B cell (primary cell): ENCODE measurements around the gene MFAP3L. TPM values are rescaled to one million over a fixed set of nuclear protein-coding genes. Genes with fewer than 3 reads are reported as not detected.

ENCODE experiments used
- ATAC-seq: fragments of 200-7000 bp; cut with Tn5 transposase; one replicate; pipeline ENCODE4 v1.10.0; 2021; ENCODE audit warnings: low read depth, mild to moderate bottlenecking, moderate number of reproducible peaks, moderate library complexity
- CTCF ChIA-PET: fragments of 350-600 bp; sonication (Branson Sonifier 250); formaldehyde crosslinking; loops from one replicate; lab custom pipeline; 2021; ENCODE audit warnings: antibody characterized with exemption, inconsistent platforms; lab: Charles Lee
- POLR2A ChIA-PET: fragments of 350-600 bp; sonication (Branson Sonifier 250); formaldehyde crosslinking; loops from one replicate; lab custom pipeline; 2021; ENCODE audit warnings: antibody characterized with exemption; lab: Charles Lee
- DNase-seq: peaks from one replicate; pipeline ENCODE4 v3.0.0; 2013
- H2AFZ ChIP-seq: 2 replicates; pipeline ENCODE4 v1.6.1; 2012; ENCODE audit warnings: mild to moderate bottlenecking, low read depth, low read length; ENCODE audit not compliant: insufficient read depth, poor library complexity, severe bottlenecking
- H3K27ac ChIP-seq, 2 donors: 1 replicate in 1 of 2; 2 replicates in 1 of 2; pipeline ENCODE4 v1.5.1; 2012 to 2013; ENCODE audit warnings: low read length in 2 of 2, mild to moderate bottlenecking in 2 of 2, moderate library complexity in 1 of 2
- H3K27me3 ChIP-seq, 4 experiments: fragments of 200-600 bp in 1 of 4; sonication (generic) in 1 of 4; replicated peaks in 1 of 4; 1 replicate in 2 of 4; 2 replicates in 2 of 4; pipeline versions ENCODE4 v1.6.1 to v1.7.0; 2013 to 2016; ENCODE audit warnings: low read length in 3 of 4, mild to moderate bottlenecking in 2 of 4, mixed read lengths in 1 of 4, moderate library complexity in 1 of 4; ENCODE audit not compliant: insufficient read depth in 4 of 4, control insufficient read depth in 3 of 4; ENCODE audit errors: control extremely low read depth in 1 of 4
- H3K36me3 ChIP-seq, 2 experiments: replicated peaks in 1 of 2; 1 replicate in 1 of 2; 2 replicates in 1 of 2; pipeline versions ENCODE4 v1.6.1 to v1.7.1; 2013; ENCODE audit warnings: low read length in 1 of 2; ENCODE audit not compliant: insufficient read depth in 2 of 2, control insufficient read depth in 1 of 2; ENCODE audit errors: control extremely low read depth in 1 of 2, extremely low read depth in 1 of 2
- H3K4me1 ChIP-seq, 2 donors: fragments of 200-600 bp in 1 of 2; sonication (generic) in 1 of 2; 1 replicate in 1 of 2; 2 replicates in 1 of 2; pipeline versions ENCODE4 v1.5.1 to v1.6.1; 2013 to 2017; ENCODE audit warnings: low read length in 2 of 2; ENCODE audit not compliant: control insufficient read depth in 2 of 2, insufficient read depth in 2 of 2
- H3K4me2 ChIP-seq: replicated peaks from 2 replicates; pipeline ENCODE3; 2012; ENCODE audit warnings: mild to moderate bottlenecking, low read depth, low read length; ENCODE audit not compliant: poor library complexity, severe bottlenecking
- H3K4me3 ChIP-seq, 5 experiments: fragments of 200-600 bp in 1 of 5; sonication (generic) in 1 of 5; 1 replicate in 3 of 5; 2 replicates in 2 of 5; pipeline versions ENCODE4 v1.5.1 to v1.7.0; 2011 to 2016; ENCODE audit warnings: low read length in 4 of 5, mild to moderate bottlenecking in 4 of 5, low read depth in 2 of 5, control low read depth in 1 of 5, moderate library complexity in 1 of 5; ENCODE audit not compliant: insufficient read depth in 1 of 5; ENCODE audit errors: control extremely low read depth in 1 of 5, extremely low read depth in 1 of 5
- H3K79me2 ChIP-seq: fragments of 200-600 bp; sonication (generic); one replicate; pipeline ENCODE4 v1.6.0; 2016; ENCODE audit warnings: low read length; ENCODE audit not compliant: control insufficient read depth, insufficient read depth
- H3K9ac ChIP-seq: fragments of 200-600 bp; sonication (generic); 2 replicates; pipeline ENCODE4 v1.6.1; 2017; ENCODE audit warnings: mild to moderate bottlenecking, low read length, moderate library complexity
- H3K9me3 ChIP-seq, 3 donors: one replicate each; pipeline versions ENCODE4 v1.6.1 to v1.7.1; 2013; ENCODE audit warnings: low read length in 2 of 3; ENCODE audit not compliant: control insufficient read depth in 2 of 3, insufficient read depth in 1 of 3; ENCODE audit errors: control extremely low read depth in 1 of 3
- H4K20me1 ChIP-seq: 2 replicates; pipeline ENCODE4 v1.6.0; 2012; ENCODE audit warnings: mild to moderate bottlenecking, low read length; ENCODE audit not compliant: insufficient read depth, control insufficient read depth, poor library complexity, severe bottlenecking
- H3K27ac Mint-ChIP-seq: one replicate; pipeline ENCODE4 v1.8.0; 2021; ENCODE audit warnings: mixed read lengths
- H3K27me3 Mint-ChIP-seq: one replicate; pipeline ENCODE4 v1.8.0; 2021; ENCODE audit warnings: mixed read lengths
- H3K4me1 Mint-ChIP-seq: one replicate; pipeline ENCODE4 v1.8.0; 2021; ENCODE audit warnings: mixed read lengths
- H3K4me3 Mint-ChIP-seq: one replicate; pipeline ENCODE4 v1.8.0; 2021; ENCODE audit warnings: mixed read lengths
- H3K9me3 Mint-ChIP-seq: one replicate; pipeline ENCODE4 v1.8.0; 2022; ENCODE audit warnings: mixed read lengths; ENCODE audit not compliant: insufficient read depth
- CTCF ChIP-seq: fragments of 200-600 bp; IDR thresholded peaks from one replicate; pipeline ENCODE4 v1.8.0; 2022; ENCODE audit warnings: antibody characterized with exemption, mild to moderate bottlenecking
- EZH2 ChIP-seq: IDR thresholded peaks from 2 replicates; pipeline ENCODE4 v1.6.1; 2012; ENCODE audit warnings: borderline replicate concordance, low read depth, mild to moderate bottlenecking, moderate library complexity, low read length; ENCODE audit not compliant: insufficient read depth, poor library complexity, severe bottlenecking
- WGBS: methylation state at CpG from one replicate; pipeline ENCODE4 v1.1.5; 2013; ENCODE audit warnings: missing lambda C conversion rate; ENCODE audit not compliant: insufficient coverage; 5-methylcytosine and 5-hydroxymethylcytosine counted together
- intact Hi-C: fragments of 100-400 bp; cut with micrococcal nuclease; formaldehyde crosslinking; loops from one replicate; pipeline ENCODE4 v1.10.0; 2022
- polyA plus RNA-seq: library from polyadenylated mRNA; depleted of rRNA; stranded (reverse); fragments of >200 nt; gene quantifications from 2 replicates; pipeline ENCODE4 v1.2.3, GENCODE V29; 2012
- total RNA-seq, 2 donors: library from RNA; stranded (reverse); fragments of 120-200 nt in 1 of 2; gene quantifications; 1 replicate in 1 of 2; 2 replicates in 1 of 2; pipeline versions ENCODE4 v1.2.3 to v1.2.4, GENCODE V29; 2013 to 2022

The MFAP3L gene
- total and polyA plus RNA-seq, 2 donors (not counting 1 experiment from before 2014, with no cell fraction given), result 0.37 to 0.63 TPM

GRCh38 chr4:170015285-170015684 lies 10.9 kb downstream of the MFAP3L start:
- H3K4me3 Mint-ChIP-seq, result no peak overlapping the region
- Histone ChIP-seq H2AFZ (no peak overlapping the region), H3K4me1 (no peaks in the 10 kb centered on the region), H3K4me2 (no peak overlapping the region), H3K4me3 (no peak overlapping the region), H4K20me1 (no peaks in the 10 kb centered on the region), H3K36me3 (no peaks in the 10 kb centered on the region), H3K9ac (no peak overlapping the region), H3K27ac (no peak overlapping the region), H3K9me3 (no peaks in the 10 kb centered on the region), H3K27me3 (no peaks in the 10 kb centered on the region), H3K79me2 (no peaks in the 10 kb centered on the region)
- 94% methylated on average over 3 of the region's 4 CpGs for WGBS
- peaks cover 7% of the 10 kb centered on the region for H3K27me3 Mint-ChIP-seq
- intact Hi-C loops, result no loop called here
- TF ChIP-seq CTCF (no peak), EZH2 (no peak)
- ATAC-seq (no peak), DNase-seq (no peak)
- H3K4me1 Mint-ChIP-seq, result peaks cover 4% of the 10 kb centered on the region
- H3K9me3 Mint-ChIP-seq, result no peaks in the 10 kb centered on the region
- ChIA-PET POLR2A (no interaction called here), CTCF (interaction anchor here (0.9 kb wide), 1 partner anchor 10 kb away, joined by 5 read pairs; no protein-coding TSS in a partner anchor)
- no peak overlapping the region for H3K27ac Mint-ChIP-seq

DNA sequence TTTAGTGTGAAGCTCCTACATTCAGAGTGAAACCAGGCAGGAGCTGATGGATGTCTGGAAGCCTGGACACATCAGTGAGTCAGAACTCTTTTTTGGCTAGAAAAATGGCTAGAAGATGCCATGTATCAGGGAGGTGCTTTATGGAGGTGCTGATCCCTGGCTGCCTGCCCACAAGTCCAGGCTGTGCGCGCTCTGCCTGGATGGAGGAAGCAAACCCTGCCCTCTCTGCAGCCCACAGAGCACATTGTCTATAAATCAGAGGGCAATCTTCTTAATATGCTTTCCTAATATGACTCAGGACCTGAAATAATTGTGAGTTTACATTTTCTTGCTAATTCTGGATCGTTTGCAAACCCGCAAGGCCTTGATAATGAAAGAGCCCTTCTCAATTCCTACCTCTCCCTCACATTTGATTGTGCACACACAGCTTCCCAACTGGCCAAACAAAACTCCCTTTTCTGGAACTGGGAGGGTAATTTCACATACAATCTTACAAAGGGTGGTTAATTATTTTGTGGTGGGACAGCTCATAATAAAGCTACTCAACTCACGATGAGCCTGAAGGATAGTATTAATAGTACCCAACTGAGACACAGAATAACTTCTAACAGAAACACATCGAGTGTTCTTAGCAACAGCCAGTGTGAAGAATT lies 11.7 kb downstream of the MFAP3L start:
- H3K4me2 ChIP-seq, result no peak overlapping the region
- H3K9me3 ChIP-seq, result no peaks in the 10 kb centered on the region
- no peaks in the 10 kb centered on the region for H3K79me2 ChIP-seq
- H3K9ac ChIP-seq, result no peak overlapping the region
- Mint-ChIP-seq H3K4me1 (peaks cover 4% of the 10 kb centered on the region), H3K9me3 (no peaks in the 10 kb centered on the region), H3K27me3 (peaks cover 9% of the 10 kb centered on the region), H3K4me3 (no peak overlapping the region), H3K27ac (no peak overlapping the region)
- H4K20me1 ChIP-seq, result no peaks in the 10 kb centered on the region
- H3K27me3 ChIP-seq, result no peaks in the 10 kb centered on the region
- DNase-seq (no peak), ATAC-seq (no peak)
- CTCF ChIA-PET, result interaction anchor here (0.9 kb wide), 1 partner anchor 11 kb away, joined by 5 read pairs; no protein-coding TSS in a partner anchor
- no CpG with 5 or more reads among the region's 6 CpGs for WGBS
- no peak overlapping the region for H3K4me3 ChIP-seq
- POLR2A ChIA-PET, result no interaction called here
- no peak for TF ChIP-seq CTCF
- no peak for TF ChIP-seq EZH2
- H3K4me1 ChIP-seq, result no peaks in the 10 kb centered on the region
- H2AFZ ChIP-seq, result no peak overlapping the region
- no peak overlapping the region for H3K27ac ChIP-seq
- intact Hi-C loops, result no loop called here
- no peaks in the 10 kb centered on the region for H3K36me3 ChIP-seq
